ENCODE data around the gene SHISA2. TPM values are rescaled to one million over a fixed set of nuclear protein-coding genes. Genes with fewer than 3 reads are reported as not detected.
"Not testable (repeated sequence)": the region's sequence is repeated elsewhere in the genome, so short reads cannot be mapped to it uniquely, and the experiment has no call there.

Gene SHISA2
- total RNA-seq: 0.34 and 0.41 TPM in 2 replicates

- intact Hi-C loops (cut with micrococcal nuclease): loop anchor here (5.0 to 10.0 kb wide), 3 partner anchors 79 to 297 kb away; no protein-coding TSS in a partner anchor
Observed at GRCh38 chr13:26051657-26052311, at the start of gene SHISA2. Gene SHISA2, minus strand, starts transcription at chr13:26052016. Its CDS starts 1,041 bp downstream, at chr13:26050975.

GRCh38 chr13:26095846-26096610 is 44.2 kb upstream of the SHISA2 start:
- intact Hi-C loops (cut with micrococcal nuclease): no loop called here

GRCh38 chr13:26095338-26095737 is 43.5 kb upstream of the SHISA2 start:
- intact Hi-C loops (cut with micrococcal nuclease): no loop called here

- intact Hi-C loops (cut with micrococcal nuclease): not testable (repeated sequence)
Observed at GRCh38 chr13:26076821-26077220, 25.0 kb upstream of the SHISA2 start.

- intact Hi-C loops (cut with micrococcal nuclease): no loop called here
Observed at GRCh38 chr13:26075498-26075897, 23.7 kb upstream of the SHISA2 start.

GRCh38 chr13:26074706-26075105 is 22.9 kb upstream of the SHISA2 start:
- intact Hi-C loops (cut with micrococcal nuclease): no loop called here

DNA sequence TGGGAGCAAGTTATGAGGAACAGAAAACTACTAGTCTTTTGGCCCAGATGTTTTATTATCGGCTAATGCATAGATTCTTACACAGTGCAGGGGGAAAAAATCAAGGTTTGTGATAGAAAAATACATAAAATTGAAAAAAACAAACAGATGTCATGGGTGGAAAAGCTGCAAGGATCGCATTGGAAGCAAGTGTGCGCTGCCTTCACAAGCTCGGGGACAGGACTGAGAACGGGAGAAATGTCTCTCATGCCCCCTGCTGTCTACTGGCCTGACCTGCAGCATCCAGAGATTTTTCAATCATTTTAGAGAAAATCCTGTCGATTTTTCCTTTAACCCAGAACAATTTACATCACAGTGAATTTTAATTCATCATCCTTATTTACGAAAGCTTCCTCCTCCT is 20.5 kb upstream of the SHISA2 start:
- intact Hi-C loops (cut with micrococcal nuclease): not testable (repeated sequence)

DNA sequence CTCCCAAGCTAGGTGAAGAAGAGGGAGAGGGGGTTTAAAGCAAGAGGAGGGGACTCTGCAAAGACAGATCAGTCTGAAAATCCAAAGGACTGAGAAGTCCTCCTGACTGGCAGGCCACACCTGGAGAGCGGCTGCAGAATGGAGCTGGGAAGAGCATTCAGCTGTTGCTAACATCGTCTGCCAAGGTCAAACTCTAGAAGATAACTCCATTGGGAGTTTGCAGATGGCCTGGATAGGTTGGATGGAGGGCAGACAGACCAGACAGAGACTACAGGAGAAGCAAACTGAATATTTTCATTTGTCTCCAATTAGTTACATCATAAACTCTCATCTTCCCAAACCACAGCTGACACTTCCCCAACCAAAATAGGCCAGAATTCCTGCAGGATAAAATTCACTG is 19.9 kb upstream of the SHISA2 start:
- intact Hi-C loops (cut with micrococcal nuclease): no loop called here

GRCh38 chr13:26069642-26070041 is 17.8 kb upstream of the SHISA2 start:
- intact Hi-C loops (cut with micrococcal nuclease): not testable (repeated sequence)

DNA sequence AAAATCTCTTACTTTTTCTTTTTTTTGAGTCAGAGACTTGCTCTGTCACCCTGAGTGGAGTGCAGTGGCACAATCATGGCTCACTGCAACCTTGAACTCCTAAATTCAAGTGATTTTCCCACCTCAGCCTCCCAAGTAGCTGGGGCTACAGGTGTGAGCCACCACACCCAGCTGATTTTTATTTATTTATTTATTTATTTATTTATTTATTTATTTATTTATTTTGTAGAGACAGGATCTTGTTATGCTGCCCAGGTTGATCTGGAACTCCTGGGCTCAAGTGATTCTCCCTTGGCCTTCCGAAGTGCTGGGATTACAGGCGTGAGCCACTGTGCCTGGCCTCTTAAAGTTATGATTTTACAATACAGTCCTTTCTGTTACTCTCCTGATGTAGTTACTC is 16.6 kb upstream of the SHISA2 start:
- intact Hi-C loops (cut with micrococcal nuclease): not testable (repeated sequence)

- intact Hi-C loops (cut with micrococcal nuclease): no loop called here
Observed at GRCh38 chr13:26067601-26068000, 15.8 kb upstream of the SHISA2 start.

GRCh38 chr13:26066492-26066891 is 14.7 kb upstream of the SHISA2 start:
- intact Hi-C loops (cut with micrococcal nuclease): not testable (repeated sequence)

GRCh38 chr13:26062853-26063444 is 11.1 kb upstream of the SHISA2 start:
- intact Hi-C loops (cut with micrococcal nuclease): loop anchor here (1.0 to 2.0 kb wide), 2 partner anchors 234 to 489 kb away; no protein-coding TSS in a partner anchor

- intact Hi-C loops (cut with micrococcal nuclease): loop anchor here (2.0 kb wide), 1 partner anchor 233 kb away; no protein-coding TSS in a partner anchor
Observed at GRCh38 chr13:26061947-26062346, 10.1 kb upstream of the SHISA2 start.

- intact Hi-C loops (cut with micrococcal nuclease): no loop called here
Observed at GRCh38 chr13:26061256-26061655, 9.4 kb upstream of the SHISA2 start.

DNA sequence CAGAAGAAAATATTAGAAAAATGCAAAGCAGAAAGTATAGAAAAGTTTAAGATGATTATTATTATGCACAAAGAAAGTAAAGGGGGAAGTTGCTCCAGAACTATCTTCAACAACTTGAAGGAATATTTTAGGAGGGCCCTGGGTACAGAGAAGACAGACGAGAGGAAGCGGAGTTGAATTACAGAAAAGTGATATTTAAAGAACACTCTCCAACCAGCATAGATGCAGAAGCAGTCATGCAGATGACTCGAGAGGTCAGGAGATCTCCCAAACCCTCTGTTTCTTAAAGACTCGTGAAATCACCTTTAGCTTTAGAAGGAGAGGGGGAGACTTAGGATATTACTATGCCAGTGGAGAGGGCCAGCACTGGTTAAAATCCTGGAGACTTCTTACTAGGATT is 8.5 kb upstream of the SHISA2 start:
- intact Hi-C loops (cut with micrococcal nuclease): no loop called here

GRCh38 chr13:26058704-26059103 is 6.9 kb upstream of the SHISA2 start:
- intact Hi-C loops (cut with micrococcal nuclease): loop anchor here (10.0 kb wide), 1 partner anchor 304 kb away; no protein-coding TSS in a partner anchor

DNA sequence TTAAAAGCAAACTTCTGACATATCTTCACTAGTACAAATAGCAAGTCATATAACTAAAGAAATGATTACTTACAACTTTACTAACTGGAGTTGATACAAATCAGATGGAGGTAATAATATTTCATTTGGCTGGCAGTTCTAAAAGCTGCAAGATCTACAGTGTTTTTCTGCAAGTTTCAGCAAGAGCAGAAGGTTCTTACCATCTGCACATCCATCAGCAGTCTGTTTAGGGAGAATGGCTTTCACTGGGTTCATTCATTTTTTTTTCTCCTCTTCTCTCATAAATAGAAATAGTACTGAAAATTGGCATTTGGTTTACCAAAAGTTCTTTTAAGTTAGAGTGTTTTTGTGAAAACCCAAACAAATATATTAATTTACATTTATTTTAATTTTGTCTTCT is 3.1 kb upstream of the SHISA2 start:
- intact Hi-C loops (cut with micrococcal nuclease): loop anchor here (5.0 to 10.0 kb wide), 3 partner anchors 83 to 300 kb away; no protein-coding TSS in a partner anchor

DNA sequence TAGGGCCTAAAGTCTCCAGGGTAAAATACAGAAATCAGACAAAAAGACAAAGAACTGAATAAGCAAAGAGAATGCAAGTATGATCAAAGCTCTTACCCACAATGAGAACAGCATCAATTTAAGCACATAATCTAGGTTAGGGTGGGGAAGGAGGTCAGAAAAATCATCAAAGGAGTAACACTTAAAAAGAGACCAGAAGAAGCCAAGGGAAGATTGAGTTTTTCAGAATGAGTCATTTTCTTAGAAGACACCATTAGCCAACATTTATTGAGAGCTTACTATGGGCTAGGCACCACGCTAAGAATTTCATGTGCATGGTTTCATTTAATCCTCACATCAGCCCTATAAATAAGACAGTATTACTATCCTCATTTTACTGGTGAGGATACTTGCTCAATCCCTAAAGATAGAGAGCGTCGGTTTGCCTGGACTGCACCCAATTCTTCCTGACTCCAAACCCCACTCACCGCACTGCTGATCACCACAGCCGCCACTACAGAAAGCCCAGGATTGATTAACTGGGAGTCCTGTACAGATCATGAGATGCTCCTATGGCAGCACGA is 1.7 kb upstream of the SHISA2 start:
- intact Hi-C loops (cut with micrococcal nuclease): loop anchor here (5.0 to 10.0 kb wide), 3 partner anchors 81 to 299 kb away; no protein-coding TSS in a partner anchor

GRCh38 chr13:26052337-26052736 is 521 bp upstream of the SHISA2 start:
- intact Hi-C loops (cut with micrococcal nuclease): loop anchor here (5.0 to 10.0 kb wide), 3 partner anchors 80 to 298 kb away; no protein-coding TSS in a partner anchor

DNA sequence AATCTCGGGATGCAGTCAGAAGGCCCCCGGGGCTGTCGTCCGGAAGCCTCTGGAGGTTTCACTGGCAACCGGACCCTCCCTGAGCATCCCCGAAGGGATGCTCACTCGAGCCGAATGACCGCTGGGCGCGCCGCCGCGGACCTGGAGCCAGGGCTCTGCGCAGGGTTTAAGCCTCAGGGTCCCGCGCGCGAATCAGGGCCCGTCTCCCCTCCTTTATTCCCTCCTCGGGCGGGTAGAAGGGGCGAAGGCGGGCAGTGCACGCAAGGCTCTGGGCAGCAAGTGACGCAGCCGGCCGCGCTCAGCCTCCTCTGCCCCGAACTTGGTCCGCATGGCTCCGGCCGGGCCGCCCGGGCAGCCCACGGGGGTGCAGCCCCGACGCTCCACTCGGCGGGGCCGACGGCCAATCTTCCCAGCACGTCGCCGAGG is 572 bp downstream of the SHISA2 start:
- intact Hi-C loops (cut with micrococcal nuclease): loop anchor here (5.0 to 10.0 kb wide), 3 partner anchors 79 to 296 kb away; no protein-coding TSS in a partner anchor

Data from T-helper 2 cell treated with Interferon-gamma antibody and Interleukin-4, amounts not matched to agents 100 ng/mL and 5 ng/mL, for 36 hours (primary cell).